Osteoblast (primary cell): ENCODE data around the gene DYNC1I1. TPM values are rescaled to one million over a fixed set of nuclear protein-coding genes. Genes with fewer than 3 reads are reported as not detected.

Experiments
- DNase-seq: peaks from one replicate; pipeline ENCODE4 v3.0.0; 2011; ENCODE audit warnings: low spot score, mixed read lengths; ENCODE audit not compliant: insufficient read length; ENCODE audit errors: missing footprints
- H2AFZ ChIP-seq: 2 replicates; pipeline ENCODE4 v1.6.0; 2011; ENCODE audit warnings: mild to moderate bottlenecking, low read length
- H3K27ac ChIP-seq: 2 replicates; pipeline ENCODE4 v1.5.1; 2011; ENCODE audit warnings: mild to moderate bottlenecking, low read depth, low read length, moderate library complexity
- H3K27me3 ChIP-seq: 2 replicates; pipeline ENCODE4 v1.6.0; 2012; ENCODE audit warnings: mild to moderate bottlenecking, control low read depth, inconsistent platforms, low read length, moderate library complexity; ENCODE audit not compliant: insufficient read depth
- H3K36me3 ChIP-seq: 2 replicates; pipeline ENCODE4 v1.5.1; 2011; ENCODE audit warnings: mild to moderate bottlenecking, low read length, control low read depth, moderate library complexity; ENCODE audit not compliant: insufficient read depth
- H3K4me1 ChIP-seq: 2 replicates; pipeline ENCODE4 v1.5.1; 2011; ENCODE audit warnings: mild to moderate bottlenecking, low read length, control low read depth, moderate library complexity; ENCODE audit not compliant: insufficient read depth
- H3K4me2 ChIP-seq: 2 replicates; pipeline ENCODE4 v1.6.0; 2011; ENCODE audit warnings: mild to moderate bottlenecking, low read length; ENCODE audit not compliant: insufficient read depth
- H3K4me3 ChIP-seq: fragments of 200-600 bp; sonication (generic); 3 replicates; pipeline ENCODE4 v1.5.1; 2012; ENCODE audit warnings: mild to moderate bottlenecking, low read length, inconsistent platforms; ENCODE audit not compliant: insufficient read depth
- H3K79me2 ChIP-seq: 2 replicates; pipeline ENCODE4 v1.6.0; 2012; ENCODE audit warnings: mild to moderate bottlenecking, low read length, control low read depth, inconsistent platforms; ENCODE audit not compliant: insufficient read depth
- H3K9me3 ChIP-seq: 2 replicates; pipeline ENCODE4 v1.5.1; 2011; ENCODE audit warnings: low read depth, low read length, control low read depth
- H4K20me1 ChIP-seq: 2 replicates; pipeline ENCODE4 v1.6.0; 2012; ENCODE audit warnings: mild to moderate bottlenecking, low read length, control low read depth; ENCODE audit not compliant: insufficient read depth
- total RNA-seq: library from RNA; depleted of rRNA; stranded (reverse); fragments of >200 nt; gene quantifications from 2 replicates; pipeline ENCODE4 v1.2.3, GENCODE V29; 2012
- TF ChIP-seq, protein P1 (sequence below): IDR thresholded peaks from 2 replicates; pipeline ENCODE4 v1.5.1; 2011; ENCODE audit warnings: mild to moderate bottlenecking, low read depth, low read length, moderate library complexity; ENCODE audit errors: extremely low read depth

DYNC1I1 gene
- total RNA-seq, 1 donor, result 2.2 TPM

DNA sequence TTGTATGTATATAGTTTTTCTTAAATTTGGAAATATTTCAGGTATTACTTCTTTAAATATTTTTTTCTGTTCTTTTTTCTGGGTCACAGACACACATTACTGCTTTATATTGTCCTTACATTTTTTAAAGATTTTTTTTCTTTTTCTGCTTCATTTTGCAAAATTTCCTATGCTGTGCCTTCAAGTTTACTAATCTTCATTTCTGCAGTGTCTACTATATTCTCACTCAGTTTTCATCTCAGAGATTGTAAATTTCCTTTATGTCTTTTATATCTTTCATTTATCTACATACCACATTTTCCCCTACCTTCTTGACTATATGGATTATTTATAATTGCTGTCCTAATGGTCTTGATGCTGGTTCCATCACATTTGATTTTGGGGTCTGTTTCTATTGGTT lies 339.1 kb downstream of the DYNC1I1 start:
- Histone ChIP-seq H3K9me3 (no peaks in the 10 kb centered on the region), H2AFZ (no peak overlapping the region), H3K27me3 (no peaks in the 10 kb centered on the region), H3K79me2 (no peaks in the 10 kb centered on the region), H3K4me1 (no peaks in the 10 kb centered on the region), H3K4me3 (no peak overlapping the region), H4K20me1 (no peaks in the 10 kb centered on the region), H3K4me2 (no peak overlapping the region), H3K36me3 (no peaks in the 10 kb centered on the region), H3K27ac (no peak overlapping the region)
- TF ChIP-seq, protein P1, sequence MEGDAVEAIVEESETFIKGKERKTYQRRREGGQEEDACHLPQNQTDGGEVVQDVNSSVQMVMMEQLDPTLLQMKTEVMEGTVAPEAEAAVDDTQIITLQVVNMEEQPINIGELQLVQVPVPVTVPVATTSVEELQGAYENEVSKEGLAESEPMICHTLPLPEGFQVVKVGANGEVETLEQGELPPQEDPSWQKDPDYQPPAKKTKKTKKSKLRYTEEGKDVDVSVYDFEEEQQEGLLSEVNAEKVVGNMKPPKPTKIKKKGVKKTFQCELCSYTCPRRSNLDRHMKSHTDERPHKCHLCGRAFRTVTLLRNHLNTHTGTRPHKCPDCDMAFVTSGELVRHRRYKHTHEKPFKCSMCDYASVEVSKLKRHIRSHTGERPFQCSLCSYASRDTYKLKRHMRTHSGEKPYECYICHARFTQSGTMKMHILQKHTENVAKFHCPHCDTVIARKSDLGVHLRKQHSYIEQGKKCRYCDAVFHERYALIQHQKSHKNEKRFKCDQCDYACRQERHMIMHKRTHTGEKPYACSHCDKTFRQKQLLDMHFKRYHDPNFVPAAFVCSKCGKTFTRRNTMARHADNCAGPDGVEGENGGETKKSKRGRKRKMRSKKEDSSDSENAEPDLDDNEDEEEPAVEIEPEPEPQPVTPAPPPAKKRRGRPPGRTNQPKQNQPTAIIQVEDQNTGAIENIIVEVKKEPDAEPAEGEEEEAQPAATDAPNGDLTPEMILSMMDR, result no peak
- DNase-seq, result no peak

DNA sequence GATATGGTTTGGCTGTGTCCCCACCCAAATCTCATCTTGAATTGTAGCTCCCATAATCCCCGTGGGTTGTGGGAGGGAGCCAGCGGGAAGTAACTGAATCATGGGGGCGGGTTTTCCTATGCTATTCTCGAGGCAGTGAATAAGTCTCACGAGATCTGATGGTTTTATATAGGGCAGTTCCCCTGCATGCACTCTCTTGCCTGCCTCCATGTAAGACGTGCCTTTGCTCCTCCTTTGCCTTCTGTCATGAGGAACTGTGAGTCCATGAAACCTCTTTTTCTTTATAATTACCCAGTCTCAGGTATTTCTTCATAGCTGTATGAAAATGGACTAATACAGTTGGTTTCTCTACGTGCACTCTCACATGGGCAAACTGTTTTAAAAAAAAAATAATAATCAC lies 341.8 kb downstream of the DYNC1I1 start:
- DNase-seq, result no peak
- TF ChIP-seq, protein P1, result no peak
- H3K4me3 ChIP-seq, result no peak overlapping the region

DNA sequence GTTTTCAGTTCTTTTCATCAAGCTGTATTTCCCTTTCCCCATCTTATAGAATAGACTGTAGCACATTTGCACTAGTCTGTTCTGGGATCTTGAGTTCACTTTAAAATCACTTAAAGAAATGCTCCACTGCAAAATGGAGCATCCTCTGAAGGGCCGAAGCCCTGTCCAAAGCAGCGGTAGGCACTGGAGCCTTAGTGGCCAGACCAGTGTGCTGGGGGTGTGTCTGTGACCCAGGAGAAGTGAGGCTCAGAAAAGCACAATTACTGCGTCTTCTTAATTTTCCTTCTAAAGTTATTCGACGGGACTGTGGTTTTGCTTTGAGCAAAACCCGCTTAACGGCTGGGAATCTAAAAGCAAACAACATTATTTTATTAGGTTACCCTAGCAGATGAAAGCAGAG lies 343.8 kb downstream of the DYNC1I1 start:
- DNase-seq, result no peak
- Histone ChIP-seq H2AFZ (no peak overlapping the region), H3K27ac (no peak overlapping the region), H3K79me2 (no peaks in the 10 kb centered on the region), H3K4me3 (no peak overlapping the region), H3K9me3 (no peaks in the 10 kb centered on the region), H3K4me2 (no peak overlapping the region), H3K36me3 (peaks cover 4% of the 10 kb centered on the region), H3K27me3 (no peaks in the 10 kb centered on the region), H4K20me1 (no peaks in the 10 kb centered on the region), H3K4me1 (no peaks in the 10 kb centered on the region)
- TF ChIP-seq, protein P1, result no peak

More for the DNA sequence above, 341.8 kb downstream of the DYNC1I1 start:
- Histone ChIP-seq H3K36me3 (no peaks in the 10 kb centered on the region), H3K79me2 (no peaks in the 10 kb centered on the region), H3K4me1 (no peaks in the 10 kb centered on the region), H3K9me3 (no peaks in the 10 kb centered on the region), H2AFZ (no peak overlapping the region), H3K27ac (no peak overlapping the region), H4K20me1 (no peaks in the 10 kb centered on the region), H3K4me2 (no peak overlapping the region), H3K27me3 (no peaks in the 10 kb centered on the region)

DNA sequence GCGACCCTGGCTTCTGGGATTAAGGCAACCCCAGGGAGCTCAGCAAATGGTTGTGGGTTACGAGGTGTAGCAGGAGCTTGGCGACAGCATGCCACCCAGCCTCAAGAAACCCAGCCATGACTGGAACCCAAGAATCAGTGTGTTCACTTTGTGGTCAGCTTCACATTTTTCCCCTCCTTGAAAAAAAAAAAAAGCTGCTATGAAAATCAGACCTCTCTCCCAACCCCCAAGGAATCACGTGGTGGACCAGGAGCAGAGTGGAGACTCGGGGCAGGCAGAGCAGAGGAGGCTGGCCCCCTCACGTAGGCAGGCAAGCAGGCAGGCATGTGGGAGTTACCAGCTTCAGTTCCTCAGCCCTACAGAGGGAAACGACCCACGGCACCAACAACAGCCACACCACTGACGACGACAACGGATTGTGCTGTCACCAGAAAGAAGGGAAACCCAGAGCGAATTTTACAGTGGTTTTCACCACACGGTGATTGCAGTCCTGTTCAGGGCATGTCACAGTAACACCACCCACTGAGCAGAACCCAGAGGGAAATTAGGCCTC lies 346.2 kb downstream of the DYNC1I1 start:
- Histone ChIP-seq H3K79me2 (no peaks in the 10 kb centered on the region), H3K27ac (no peak overlapping the region), H3K9me3 (no peaks in the 10 kb centered on the region), H3K4me3 (peak overlapping the region; percentile 41), H3K4me1 (no peaks in the 10 kb centered on the region), H3K27me3 (no peaks in the 10 kb centered on the region), H3K36me3 (peaks cover 4% of the 10 kb centered on the region), H3K4me2 (peak overlapping the region; percentile 23), H4K20me1 (no peaks in the 10 kb centered on the region), H2AFZ (peak overlapping the region; percentile 36)
- TF ChIP-seq, protein P1, result no peak
- DNase-seq, result no peak
